ENCODE results near the gene FMN2. TPM values are rescaled to one million over a fixed set of nuclear protein-coding genes. Genes with fewer than 3 reads are reported as not detected.

The FMN2 gene
- polyA plus RNA-seq, 3 donors: not detected

- Mint-ChIP-seq H3K27ac (no peak overlapping the region), H3K9me3 (peaks cover 0 to 3% (median 0%) of the 10 kb centered on the region in 7 donors), H3K4me1 (no peaks in the 10 kb centered on the region), H3K27me3 (ENCODE audit: low read depth in 3 of 3) (no peaks in the 10 kb centered on the region), H3K4me3 (no peak overlapping the region), H3K36me3 (no peaks in the 10 kb centered on the region)
- Histone ChIP-seq H3K27me3 (ENCODE audit: control insufficient read depth in 2 of 2, insufficient read depth in 2 of 2, low read length in 2 of 2) (no peaks in the 10 kb centered on the region), H3K9me3 (replicated peaks in 1 of 2; ENCODE audit: control insufficient read depth in 1 of 2, insufficient read depth in 1 of 2, low read length in 2 of 2) (no peaks in the 10 kb centered on the region), H3K9ac (ENCODE audit: insufficient read depth, low read length, poor library complexity, severe bottlenecking) (no peak overlapping the region), H3K4me3 (replicated peaks in 1 of 3; ENCODE audit: low read depth in 2 of 3, low read length in 3 of 3) (no peak overlapping the region), H2AFZ (ENCODE audit: insufficient read depth, low read depth, low read length, poor library complexity, severe bottlenecking) (no peak overlapping the region), H3K4me2 (replicated peaks; ENCODE audit: extremely low read depth, low read length, poor library complexity, severe bottlenecking) (no peak overlapping the region), H4K20me1 (ENCODE audit: insufficient read depth, low read length) (no peaks in the 10 kb centered on the region), H3K27ac (ENCODE audit: low read depth in 1 of 2, low read length in 2 of 2) (no peak overlapping the region), H3K36me3 (replicated peaks in 1 of 2; ENCODE audit: control insufficient read depth in 1 of 2, insufficient read depth in 2 of 2, low read length in 2 of 2) (no peaks in the 10 kb centered on the region), H3K4me1 (ENCODE audit: control insufficient read depth in 1 of 2, insufficient read depth in 2 of 2, low read length in 2 of 2) (no peaks in the 10 kb centered on the region), H3K79me2 (ENCODE audit: insufficient read depth, low read length) (no peaks in the 10 kb centered on the region)
- intact Hi-C loops (cut with micrococcal nuclease): no loop called here
- TF ChIP-seq CTCF (IDR thresholded peaks at IDR 0.05): no peak
- no peak for DNase-seq
- 90% methylated on average over 7 of the region's 9 CpGs for WGBS (ENCODE audit: insufficient coverage)
These were observed 344.4 kb downstream of the FMN2 start for GRCh38 chr1:240435996-240436566.

GRCh38 chr1:240441669-240442068, 350.0 kb downstream of the FMN2 start:
- Histone ChIP-seq H2AFZ (ENCODE audit: insufficient read depth, low read depth, low read length, poor library complexity, severe bottlenecking) (no peak overlapping the region), H3K79me2 (ENCODE audit: insufficient read depth, low read length) (no peaks in the 10 kb centered on the region), H3K4me2 (replicated peaks; ENCODE audit: extremely low read depth, low read length, poor library complexity, severe bottlenecking) (no peak overlapping the region), H3K27me3 (ENCODE audit: control insufficient read depth in 2 of 2, insufficient read depth in 2 of 2, low read length in 2 of 2) (no peaks in the 10 kb centered on the region), H3K9ac (ENCODE audit: insufficient read depth, low read length, poor library complexity, severe bottlenecking) (no peak overlapping the region), H3K9me3 (replicated peaks in 1 of 2; ENCODE audit: control insufficient read depth in 1 of 2, insufficient read depth in 1 of 2, low read length in 2 of 2) (no peaks in the 10 kb centered on the region), H3K36me3 (replicated peaks in 1 of 2; ENCODE audit: control insufficient read depth in 1 of 2, insufficient read depth in 2 of 2, low read length in 2 of 2) (no peaks in the 10 kb centered on the region), H3K4me1 (ENCODE audit: control insufficient read depth in 1 of 2, insufficient read depth in 2 of 2, low read length in 2 of 2) (no peaks in the 10 kb centered on the region), H3K4me3 (replicated peaks in 1 of 3; ENCODE audit: low read depth in 2 of 3, low read length in 3 of 3) (no peak overlapping the region), H3K27ac (ENCODE audit: low read depth in 1 of 2, low read length in 2 of 2) (no peak overlapping the region), H4K20me1 (ENCODE audit: insufficient read depth, low read length) (no peaks in the 10 kb centered on the region)
- Mint-ChIP-seq H3K4me3 (no peak overlapping the region), H3K27ac (no peak overlapping the region), H3K27me3 (ENCODE audit: low read depth in 3 of 3) (peaks cover 0 to 1% (median 0%) of the 10 kb centered on the region in 3 donors), H3K4me1 (no peaks in the 10 kb centered on the region), H3K36me3 (no peaks in the 10 kb centered on the region), H3K9me3 (peaks cover 0 to 6% (median 0%) of the 10 kb centered on the region in 7 donors)
- WGBS (ENCODE audit: insufficient coverage): no CpG with 5 or more reads among the region's 1 CpG
- intact Hi-C loops (cut with micrococcal nuclease): no loop called here
- TF ChIP-seq CTCF (IDR thresholded peaks at IDR 0.05): no peak
- DNase-seq: no peak
